SK-N-SH treated with all-trans-retinoic acid at 6 μM for 48 hours (cell line): ENCODE data around the gene SPATA22.
"Not testable (repeated sequence)": the region's sequence is repeated elsewhere in the genome, so short reads cannot be mapped to it uniquely, and the experiment has no call there.

Source experiments
- ATAC-seq: fragments of 200-7000 bp; cut with Tn5 transposase; 3 replicates; pipeline ENCODE4 v1.9.1; 2020; ENCODE audit warnings: mild to moderate bottlenecking, moderate library complexity
- GLIS3 ChIP-seq: fragments of 250-450 bp; sonication (Bioruptor Pico); IDR thresholded peaks from 2 replicates; pipeline ENCODE4 v1.5.0; 2020; ENCODE audit warnings: mild to moderate bottlenecking, moderate library complexity
- ISL1 ChIP-seq: fragments of 250-450 bp; sonication (Bioruptor Pico); IDR thresholded peaks from 2 replicates; pipeline ENCODE4 v2.1.2; 2022; ENCODE audit warnings: mild to moderate bottlenecking, moderate library complexity
- OSR1 ChIP-seq: fragments of 250-450 bp; sonication (Bioruptor Pico); IDR thresholded peaks from 2 replicates; pipeline ENCODE4 v1.8.0; 2022; ENCODE audit warnings: moderate library complexity, mild to moderate bottlenecking, inconsistent platforms
- RARB ChIP-seq: fragments of 250-450 bp; sonication (Bioruptor Pico); IDR thresholded peaks from 2 replicates; pipeline ENCODE4 v1.8.0; 2021; ENCODE audit warnings: mild to moderate bottlenecking, moderate library complexity
- ZC3H10 ChIP-seq: fragments of 250-450 bp; sonication (Bioruptor Pico); IDR thresholded peaks from 2 replicates; pipeline ENCODE4 v1.5.1; 2021; ENCODE audit warnings: mild to moderate bottlenecking, moderate library complexity
- ZFP3 ChIP-seq: fragments of 250-450 bp; sonication (Bioruptor Pico); IDR thresholded peaks from 2 replicates; pipeline ENCODE4 v1.5.0; 2020; ENCODE audit warnings: mild to moderate bottlenecking, moderate library complexity
- ZFP30 ChIP-seq: fragments of 450-650 bp; formaldehyde crosslinking; IDR thresholded peaks from 2 replicates; pipeline ENCODE4 v1.5.0; 2022; ENCODE audit warnings: mild to moderate bottlenecking, moderate library complexity
- ZNF70 ChIP-seq: fragments of 450-650 bp; formaldehyde crosslinking; IDR thresholded peaks from 2 replicates; pipeline ENCODE4 v1.5.0; 2020; ENCODE audit warnings: mild to moderate bottlenecking, moderate library complexity
- TF ChIP-seq, protein P1 (sequence below): fragments of 250-450 bp; sonication (Bioruptor Pico); IDR thresholded peaks from 2 replicates; pipeline ENCODE4 v1.8.0; 2021; ENCODE audit warnings: low read depth, mild to moderate bottlenecking, moderate library complexity, borderline replicate concordance
- TF ChIP-seq, protein P2 (sequence below): fragments of 250-450 bp; sonication (Bioruptor Pico); IDR thresholded peaks from 2 replicates; pipeline ENCODE4 v1.5.1; 2020; ENCODE audit warnings: low read depth, mild to moderate bottlenecking, moderate library complexity
- TF ChIP-seq, protein P3 (sequence below): fragments of 250-450 bp; sonication (Bioruptor Pico); IDR thresholded peaks from 2 replicates; pipeline ENCODE4 v1.8.0; 2020; ENCODE audit warnings: mild to moderate bottlenecking, moderate library complexity, borderline replicate concordance

SPATA22 gene

DNA sequence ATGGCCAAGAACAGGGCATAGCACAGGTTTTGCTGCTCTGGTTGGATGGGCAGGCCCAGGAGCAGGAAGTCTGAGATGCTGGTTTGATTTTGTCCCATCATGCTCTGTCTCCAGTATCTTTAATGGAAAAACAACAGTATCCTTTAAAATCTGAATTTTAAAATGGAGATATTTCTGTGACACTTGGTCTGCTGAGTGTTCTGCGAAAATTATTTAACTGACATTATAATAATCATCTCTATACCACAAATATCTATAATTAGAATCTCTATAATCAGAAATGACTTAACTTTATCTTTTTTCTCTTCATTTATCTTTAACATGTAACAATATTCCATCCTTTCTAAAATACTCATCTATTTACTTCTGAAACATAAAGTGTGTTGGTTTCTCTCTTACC is 73.3 kb downstream of the SPATA22 start, which contains the start of gene OR1E1:
Gene OR1E1 (minus strand): TSS at position 101 of the 400 bp plus-strand sequence. CDS start 0 bp downstream, at position 101.
- no peak for ATAC-seq
- TF ChIP-seq ZNF70 (CRISPR knock-in tag) (no peak), ZC3H10 (CRISPR knock-in tag) (no peak), ISL1 (CRISPR knock-in tag) (no peak), ZFP30 (no peak), OSR1 (CRISPR knock-in tag) (no peak), GLIS3 (CRISPR knock-in tag) (no peak), ZFP3 (no peak), RARB (CRISPR knock-in tag) (no peak)
- TF ChIP-seq, protein P1, sequence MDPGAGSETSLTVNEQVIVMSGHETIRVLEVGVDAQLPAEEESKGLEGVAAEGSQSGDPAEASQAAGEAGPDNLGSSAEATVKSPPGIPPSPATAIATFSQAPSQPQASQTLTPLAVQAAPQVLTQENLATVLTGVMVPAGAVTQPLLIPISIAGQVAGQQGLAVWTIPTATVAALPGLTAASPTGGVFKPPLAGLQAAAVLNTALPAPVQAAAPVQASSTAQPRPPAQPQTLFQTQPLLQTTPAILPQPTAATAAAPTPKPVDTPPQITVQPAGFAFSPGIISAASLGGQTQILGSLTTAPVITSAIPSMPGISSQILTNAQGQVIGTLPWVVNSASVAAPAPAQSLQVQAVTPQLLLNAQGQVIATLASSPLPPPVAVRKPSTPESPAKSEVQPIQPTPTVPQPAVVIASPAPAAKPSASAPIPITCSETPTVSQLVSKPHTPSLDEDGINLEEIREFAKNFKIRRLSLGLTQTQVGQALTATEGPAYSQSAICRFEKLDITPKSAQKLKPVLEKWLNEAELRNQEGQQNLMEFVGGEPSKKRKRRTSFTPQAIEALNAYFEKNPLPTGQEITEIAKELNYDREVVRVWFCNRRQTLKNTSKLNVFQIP, result no peak
- TF ChIP-seq, protein P2, sequence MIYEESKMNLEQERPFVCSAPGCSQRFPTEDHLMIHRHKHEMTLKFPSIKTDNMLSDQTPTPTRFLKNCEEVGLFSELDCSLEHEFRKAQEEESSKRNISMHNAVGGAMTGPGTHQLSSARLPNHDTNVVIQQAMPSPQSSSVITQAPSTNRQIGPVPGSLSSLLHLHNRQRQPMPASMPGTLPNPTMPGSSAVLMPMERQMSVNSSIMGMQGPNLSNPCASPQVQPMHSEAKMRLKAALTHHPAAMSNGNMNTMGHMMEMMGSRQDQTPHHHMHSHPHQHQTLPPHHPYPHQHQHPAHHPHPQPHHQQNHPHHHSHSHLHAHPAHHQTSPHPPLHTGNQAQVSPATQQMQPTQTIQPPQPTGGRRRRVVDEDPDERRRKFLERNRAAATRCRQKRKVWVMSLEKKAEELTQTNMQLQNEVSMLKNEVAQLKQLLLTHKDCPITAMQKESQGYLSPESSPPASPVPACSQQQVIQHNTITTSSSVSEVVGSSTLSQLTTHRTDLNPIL (CRISPR knock-in tag), result no peak
- TF ChIP-seq, protein P3, sequence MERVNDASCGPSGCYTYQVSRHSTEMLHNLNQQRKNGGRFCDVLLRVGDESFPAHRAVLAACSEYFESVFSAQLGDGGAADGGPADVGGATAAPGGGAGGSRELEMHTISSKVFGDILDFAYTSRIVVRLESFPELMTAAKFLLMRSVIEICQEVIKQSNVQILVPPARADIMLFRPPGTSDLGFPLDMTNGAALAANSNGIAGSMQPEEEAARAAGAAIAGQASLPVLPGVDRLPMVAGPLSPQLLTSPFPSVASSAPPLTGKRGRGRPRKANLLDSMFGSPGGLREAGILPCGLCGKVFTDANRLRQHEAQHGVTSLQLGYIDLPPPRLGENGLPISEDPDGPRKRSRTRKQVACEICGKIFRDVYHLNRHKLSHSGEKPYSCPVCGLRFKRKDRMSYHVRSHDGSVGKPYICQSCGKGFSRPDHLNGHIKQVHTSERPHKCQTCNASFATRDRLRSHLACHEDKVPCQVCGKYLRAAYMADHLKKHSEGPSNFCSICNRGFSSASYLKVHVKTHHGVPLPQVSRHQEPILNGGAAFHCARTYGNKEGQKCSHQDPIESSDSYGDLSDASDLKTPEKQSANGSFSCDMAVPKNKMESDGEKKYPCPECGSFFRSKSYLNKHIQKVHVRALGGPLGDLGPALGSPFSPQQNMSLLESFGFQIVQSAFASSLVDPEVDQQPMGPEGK (CRISPR knock-in tag), result no peak

DNA sequence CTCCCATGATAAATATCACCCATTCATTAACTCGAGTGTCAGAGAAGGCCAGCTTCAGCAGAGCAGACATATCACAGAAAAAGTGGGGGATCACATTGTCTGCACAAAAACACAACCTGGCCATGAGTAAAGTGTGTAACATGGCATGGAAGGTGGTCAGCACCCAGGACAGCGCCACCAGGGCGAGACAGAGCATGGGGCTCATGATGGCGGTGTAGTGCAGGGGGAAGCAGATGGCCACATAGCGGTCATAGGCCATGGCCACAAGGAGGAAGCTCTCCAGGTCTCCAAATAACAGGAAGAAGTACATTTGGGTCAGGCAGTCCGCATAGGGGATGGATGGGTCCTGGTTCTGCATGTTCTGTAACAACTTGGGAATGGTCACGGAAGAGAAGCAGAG is 73.8 kb downstream of the SPATA22 start:
- not testable (repeated sequence) for ATAC-seq
